WTC11 (cell line): ENCODE measurements around the gene ZFP91.

Experiments used
- CTCF ChIP-seq: fragments of 200-600 bp; IDR thresholded peaks from 2 replicates; pipeline ENCODE4 v1.8.0; 2022; ENCODE audit warnings: antibody characterized with exemption
- KAT7 ChIP-seq: sonication (generic); formaldehyde crosslinking; IDR thresholded peaks from 2 replicates; pipeline ENCODE4 v1.8.1; 2023; ENCODE audit warnings: missing genetic modification reagents, mild to moderate bottlenecking, borderline replicate concordance
- NR3C1 ChIP-seq: sonication (generic); formaldehyde crosslinking; conservative IDR thresholded peaks from 2 replicates; pipeline ENCODE4 v1.8.1; 2023; ENCODE audit warnings: low read depth, mild to moderate bottlenecking, missing genetic modification reagents
- PREB ChIP-seq: sonication (generic); formaldehyde crosslinking; IDR thresholded peaks from 2 replicates; pipeline ENCODE4 v1.8.1; 2022; ENCODE audit warnings: mild to moderate bottlenecking, missing genetic modification reagents, moderate library complexity, borderline replicate concordance

GRCh38 chr11:58575377-58576020, 3.4 kb upstream of the ZFP91 start, which contains the start of gene LPXN:
- TF ChIP-seq CTCF (no peak), KAT7 (no peak), NR3C1 (no peak), PREB (no peak)
